ENCODE measurements around the gene STK32B. TPM values are rescaled to one million over a fixed set of nuclear protein-coding genes. Genes with fewer than 3 reads are reported as not detected.

The STK32B gene
- total and polyA plus RNA-seq, 9 of the 15 experiments (the other 6 are each of a cell fraction or from before 2014, with no cell fraction given): 0.03 to 0.20 (median 0.07) TPM; not detected in 2

- H3K27ac ChIP-seq (ENCODE audit: extremely low read depth, low read depth, low read length): no peak overlapping the region
- peaks cover 0 to 6% of the 10 kb centered on the region in 2 experiments; a peak in 3 of 5 replicates for H3K27me3 ChIP-seq (ENCODE audit: control insufficient read depth in 2 of 2, insufficient read depth in 2 of 2, low read length in 2 of 2)
- WGBS (ENCODE audit: insufficient coverage, low coverage, missing lambda C conversion rate): 0% methylated on average over 2 of the region's 2 CpGs
- H3K36me3 ChIP-seq (ENCODE audit: control insufficient read depth, insufficient read depth, low read length): no peaks in the 10 kb centered on the region
- H4K20me1 ChIP-seq (replicated peaks; ENCODE audit: control insufficient read depth, insufficient read depth, low read length): no peaks in the 10 kb centered on the region
- no peaks in the 10 kb centered on the region for H3K9me3 ChIP-seq (replicated peaks; ENCODE audit: control insufficient read depth, insufficient read depth, low read depth, low read length)
- in situ Hi-C loops (cut with MboI) (no loop called here), intact Hi-C loops (cut with micrococcal nuclease) (no loop called here)
- FAIRE-seq: no peak
- no peak overlapping the region for H3K4me3 ChIP-seq
- no peaks in the 10 kb centered on the region for H3K4me1 ChIP-seq (replicated peaks in 1 of 2; ENCODE audit: control insufficient read depth in 2 of 2, insufficient read depth in 2 of 2, low read length in 2 of 2)
- no peak for ATAC-seq
- POLR2A ChIA-PET: no interaction called here
- TF ChIP-seq, protein P1, sequence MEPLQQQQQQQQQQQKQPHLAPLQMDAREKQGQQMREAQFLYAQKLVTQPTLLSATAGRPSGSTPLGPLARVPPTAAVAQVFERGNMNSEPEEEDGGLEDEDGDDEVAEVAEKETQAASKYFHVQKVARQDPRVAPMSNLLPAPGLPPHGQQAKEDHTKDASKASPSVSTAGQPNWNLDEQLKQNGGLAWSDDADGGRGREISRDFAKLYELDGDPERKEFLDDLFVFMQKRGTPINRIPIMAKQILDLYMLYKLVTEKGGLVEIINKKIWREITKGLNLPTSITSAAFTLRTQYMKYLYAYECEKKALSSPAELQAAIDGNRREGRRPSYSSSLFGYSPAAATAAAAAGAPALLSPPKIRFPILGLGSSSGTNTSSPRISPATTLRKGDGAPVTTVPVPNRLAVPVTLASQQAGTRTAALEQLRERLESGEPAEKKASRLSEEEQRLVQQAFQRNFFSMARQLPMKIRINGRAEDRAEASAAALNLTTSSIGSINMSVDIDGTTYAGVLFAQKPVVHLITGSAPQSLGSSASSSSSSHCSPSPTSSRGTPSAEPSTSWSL (CRISPR knock-in tag; IDR thresholded peaks at IDR 0.05; ENCODE audit: borderline replicate concordance): no peak
- peak; percentile 47 for TF ChIP-seq RBM25 (IDR thresholded peaks at IDR 0.05; ENCODE audit: low read depth, low read length, severe bottlenecking)
- CTCF ChIA-PET (ENCODE audit: low intra/inter-chr PET ratio): no interaction called here
- no peak overlapping the region for H3K9ac ChIP-seq (ENCODE audit: insufficient read depth in 1 of 2, low read depth in 2 of 2, low read length in 2 of 2)
- H2AFZ ChIP-seq (ENCODE audit: low read depth, low read length): no peak overlapping the region
- H3K79me2 ChIP-seq (ENCODE audit: control insufficient read depth, insufficient read depth, low read length): no peaks in the 10 kb centered on the region
- H3K4me2 ChIP-seq (ENCODE audit: insufficient read depth, low read length): no peak overlapping the region
- H3K9me1 ChIP-seq (ENCODE audit: control insufficient read depth, insufficient read depth, low read length): no peaks in the 10 kb centered on the region
- no TSS peak for BruUV-seq (replicated peaks)
- no peak for DNase-seq (ENCODE audit: extremely low read depth in 1 of 4, low spot score in 3 of 4)
Measured at GRCh38 chr4:5199912-5200311, 148.6 kb downstream of the STK32B start.

DNA sequence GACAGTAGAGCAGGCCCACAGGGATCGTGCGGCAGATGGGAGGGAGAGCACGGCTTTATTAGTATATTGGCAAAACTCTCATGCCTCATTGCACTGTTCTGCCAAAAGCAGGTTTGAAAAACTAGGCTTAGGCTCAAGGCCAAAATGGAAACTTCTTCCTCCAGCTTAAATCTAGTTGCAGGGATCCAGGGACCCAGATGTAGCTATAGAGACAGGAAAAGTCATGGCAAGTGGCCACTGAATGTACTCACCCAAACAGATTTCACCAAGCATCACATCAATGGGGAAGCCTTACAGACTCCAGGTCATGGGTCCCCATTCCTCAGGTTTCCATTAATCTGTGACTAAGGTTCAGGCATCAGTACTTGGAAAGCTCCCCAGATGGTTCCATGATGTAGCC, 149.2 kb downstream of the STK32B start:
- H4K20me1 ChIP-seq (replicated peaks; ENCODE audit: control insufficient read depth, insufficient read depth, low read length): no peaks in the 10 kb centered on the region
- CTCF ChIA-PET (ENCODE audit: low intra/inter-chr PET ratio): no interaction called here
- 0% methylated on average over 3 of the region's 3 CpGs for WGBS (ENCODE audit: insufficient coverage, low coverage, missing lambda C conversion rate)
- TF ChIP-seq TAF9B (IDR thresholded peaks at IDR 0.05; ENCODE audit: partially characterized antibody) (no peak), FOXP4 (CRISPR knock-in tag; IDR thresholded peaks at IDR 0.05; ENCODE audit: borderline replicate concordance) (no peak), SNRNP70 (optimal IDR thresholded peaks at IDR 0.05; ENCODE audit: low read depth, low read length) (no peak), SFPQ (IDR thresholded peaks at IDR 0.05; ENCODE audit: low read depth, low read length) (no peak)

More for the DNA sequence above, 149.2 kb downstream of the STK32B start:
- no peaks in the 10 kb centered on the region for H3K9me3 ChIP-seq (replicated peaks; ENCODE audit: control insufficient read depth, insufficient read depth, low read depth, low read length)
- no TSS peak for BruUV-seq (replicated peaks)
- peaks cover 0 to 6% of the 10 kb centered on the region in 2 experiments; a peak in 3 of 5 replicates for H3K27me3 ChIP-seq (ENCODE audit: control insufficient read depth in 2 of 2, insufficient read depth in 2 of 2, low read length in 2 of 2)
- in situ Hi-C loops (cut with MboI) (no loop called here), intact Hi-C loops (cut with micrococcal nuclease) (no loop called here)
- POLR2A ChIA-PET: no interaction called here
- no peaks in the 10 kb centered on the region for H3K9me1 ChIP-seq (ENCODE audit: control insufficient read depth, insufficient read depth, low read length)
- FAIRE-seq: no peak
- DNase-seq (ENCODE audit: extremely low read depth in 1 of 4, low spot score in 3 of 4): no peak
- H3K79me2 ChIP-seq (ENCODE audit: control insufficient read depth, insufficient read depth, low read length): no peaks in the 10 kb centered on the region
- H3K9ac ChIP-seq (ENCODE audit: insufficient read depth in 1 of 2, low read depth in 2 of 2, low read length in 2 of 2): no peak overlapping the region
- ATAC-seq: no peak
- H3K4me2 ChIP-seq (ENCODE audit: insufficient read depth, low read length): no peak overlapping the region
- H3K4me1 ChIP-seq (replicated peaks in 1 of 2; ENCODE audit: control insufficient read depth in 2 of 2, insufficient read depth in 2 of 2, low read length in 2 of 2): no peaks in the 10 kb centered on the region
- H3K4me3 ChIP-seq: no peak overlapping the region
- no peaks in the 10 kb centered on the region for H3K36me3 ChIP-seq (ENCODE audit: control insufficient read depth, insufficient read depth, low read length)
- H3K27ac ChIP-seq (ENCODE audit: extremely low read depth, low read depth, low read length): no peak overlapping the region
- no peak overlapping the region for H2AFZ ChIP-seq (ENCODE audit: low read depth, low read length)
